Motor neuron (in vitro differentiated cells): ENCODE measurements around the gene AFAP1. TPM values are rescaled to one million over a fixed set of nuclear protein-coding genes. Genes with fewer than 3 reads are reported as not detected.

ENCODE experiments used
- ATAC-seq, 8 experiments: fragments of 200-7000 bp; cut with Tn5 transposase; replicated peaks in 6 of 8; 2 replicates each; pipeline ENCODE4 v1.8.0; 2021; ENCODE audit warnings: mild to moderate bottlenecking in 8 of 8, moderate library complexity in 8 of 8
- H3K27ac ChIP-seq, 2 donors: fragments of 250-450 bp; sonication (Bioruptor Pico); 2 replicates each; pipeline ENCODE4 v1.9.0; 2021; ENCODE audit warnings: antibody characterized with exemption in 2 of 2, mild to moderate bottlenecking in 2 of 2, moderate library complexity in 1 of 2
- H3K4me1 ChIP-seq, 2 donors: fragments of 250-450 bp; sonication (Bioruptor Pico); replicated peaks in 1 of 2; 2 replicates each; pipeline ENCODE4 v1.6.1; 2021; ENCODE audit warnings: antibody characterized with exemption in 2 of 2, mild to moderate bottlenecking in 2 of 2, moderate library complexity in 1 of 2
- H3K4me3 ChIP-seq, 5 donors: fragments of 250-450 bp; sonication (Bioruptor Pico); 2 replicates each; pipeline ENCODE4 v1.9.0; 2021; ENCODE audit warnings: antibody characterized with exemption in 5 of 5, mild to moderate bottlenecking in 5 of 5, moderate library complexity in 4 of 5
- WGBS, 10 experiments: fragments of 450-650 bp; shearing (Covaris generic); methylation state at CpG; one replicate each; pipeline ENCODE4 v1.0.0; 2022; 5-methylcytosine and 5-hydroxymethylcytosine counted together
- in situ Hi-C, 9 experiments: fragments of 400-800 bp; cut with MboI; loops; one replicate each; pipeline ENCODE4 v1.15.0; 2021; ENCODE audit warnings: low sequenced_read_pairs in 9 of 9, low pct_unique_long_range_greater_than_20kb in 2 of 9; ENCODE audit not compliant: unreplicated experiment in 9 of 9
- total RNA-seq, 8 experiments: library from RNA; unstranded; fragments of 300-600 nt; gene quantifications; 2 replicates each; pipeline versions ENCODE4 v1.2.3 to v1.2.4, GENCODE V29; 2022

AFAP1 gene
- total RNA-seq, 8 experiments from 2014 or later, result 25.1 to 209 (median 41.4) TPM

- no peak for ATAC-seq
- in situ Hi-C loops, result no loop called here
- Histone ChIP-seq H3K4me1 (peaks cover 0 to 21% of the 10 kb centered on the region in 2 donors), H3K4me3 (no peak overlapping the region), H3K27ac (no peak overlapping the region)
- 42 to 100% (median 94%) methylated on average over 3 to 11 of the region's 11 CpGs for WGBS, 10 experiments
Measured at GRCh38 chr4:7826909-7827306, 112.8 kb downstream of the AFAP1 start.

- Histone ChIP-seq H3K27ac (no peak overlapping the region), H3K4me1 (peaks cover 0 to 21% of the 10 kb centered on the region in 2 donors), H3K4me3 (no peak overlapping the region)
- no peak for ATAC-seq
- in situ Hi-C loops, result no loop called here
- 56 to 100% (median 81%) methylated on average over 1 to 8 of the region's 12 CpGs; no CpG with 5 or more reads in 1 of the 10 experiments for WGBS, 10 experiments
Measured at GRCh38 chr4:7826176-7826908, 113.3 kb downstream of the AFAP1 start.

- Histone ChIP-seq H3K27ac (no peak overlapping the region), H3K4me1 (peaks cover 1 to 22% of the 10 kb centered on the region in 2 donors), H3K4me3 (no peak overlapping the region)
- in situ Hi-C loops, result loop anchor here in 5 of 9 experiments (25.0 kb wide), 2 partner anchors 113 to 163 kb away; partner anchors contain the start of gene AFAP1 (in 1 of the 5)
- 7 to 100% (median 79%) methylated on average over 1 to 5 of the region's 5 CpGs for WGBS, 10 experiments
- ATAC-seq, result no peak
Measured at GRCh38 chr4:7824218-7824617, 115.4 kb downstream of the AFAP1 start.

- in situ Hi-C loops, result loop anchor here in 5 of 9 experiments (25.0 kb wide), 2 partner anchors 114 to 164 kb away; partner anchors contain the start of gene AFAP1 (in 1 of the 5)
- no peak overlapping the region for H3K4me3 ChIP-seq
- peak in 6 of 8 experiments; percentile 12 to 51 (median 38) for ATAC-seq
- 20 to 78% (median 51%) methylated on average over 1 to 7 of the region's 9 CpGs; no CpG with 5 or more reads in 2 of the 10 experiments for WGBS, 10 experiments
- H3K4me1 ChIP-seq, result peaks cover 9 to 30% of the 10 kb centered on the region in 2 donors
- peak overlapping the region in 1 of 2 donors; percentile 11 for H3K27ac ChIP-seq
Measured at GRCh38 chr4:7823416-7823824, 116.2 kb downstream of the AFAP1 start.

GRCh38 chr4:7822877-7823276, 116.8 kb downstream of the AFAP1 start:
- peaks cover 9 to 36% of the 10 kb centered on the region in 2 donors for H3K4me1 ChIP-seq
- H3K27ac ChIP-seq, result no peak overlapping the region
- in situ Hi-C loops, result loop anchor here in 5 of 9 experiments (25.0 kb wide), 2 partner anchors 114 to 164 kb away; partner anchors contain the start of gene AFAP1 (in 1 of the 5)
- no peak overlapping the region for H3K4me3 ChIP-seq
- WGBS, 10 experiments, result 19 to 100% (median 52%) methylated on average over 1 to 4 of the region's 4 CpGs
- peak in 2 of 8 experiments; percentile 25 to 30 for ATAC-seq

- H3K4me1 ChIP-seq, result peaks cover 12 to 39% of the 10 kb centered on the region in 2 donors
- no peak for ATAC-seq
- H3K4me3 ChIP-seq, result no peak overlapping the region
- in situ Hi-C loops, result loop anchor here in 5 of 9 experiments (25.0 kb wide), 2 partner anchors 115 to 165 kb away; partner anchors contain the start of gene AFAP1 (in 1 of the 5)
- whole genome bisulfite sequencing, 10 experiments, result 31 to 95% (median 79%) methylated on average over 3 to 6 of the region's 6 CpGs
- H3K27ac ChIP-seq, result no peak overlapping the region
Measured at GRCh38 chr4:7822137-7822505, 117.5 kb downstream of the AFAP1 start.

- H3K27ac ChIP-seq, result no peak overlapping the region
- WGBS, 10 experiments, result 48 to 100% (median 78%) methylated on average over 1 to 11 of the region's 11 CpGs
- no peak overlapping the region for H3K4me3 ChIP-seq
- H3K4me1 ChIP-seq, result peaks cover 12 to 39% of the 10 kb centered on the region in 2 donors
- ATAC-seq, result no peak
- in situ Hi-C loops, result loop anchor here in 5 of 9 experiments (25.0 kb wide), 2 partner anchors 116 to 166 kb away; partner anchors contain the start of gene AFAP1 (in 1 of the 5)
Measured at GRCh38 chr4:7821245-7822136, 118.2 kb downstream of the AFAP1 start.

- in situ Hi-C loops, result loop anchor here in 5 of 9 experiments (25.0 kb wide), 2 partner anchors 117 to 167 kb away; partner anchors contain the start of gene AFAP1 (in 1 of the 5)
- WGBS, 10 experiments, result 63 to 100% (median 90%) methylated on average over 1 to 11 of the region's 11 CpGs; no CpG with 5 or more reads in 1 of the 10 experiments
- H3K4me1 ChIP-seq, result peaks cover 12 to 43% of the 10 kb centered on the region in 2 donors
- no peak for ATAC-seq
- H3K27ac ChIP-seq, result no peak overlapping the region
- H3K4me3 ChIP-seq, result no peak overlapping the region
Measured at GRCh38 chr4:7820031-7820818, 119.4 kb downstream of the AFAP1 start.

GRCh38 chr4:7819446-7819845, 120.2 kb downstream of the AFAP1 start:
- 79 to 100% (median 90%) methylated on average over 2 to 9 of the region's 9 CpGs for WGBS, 10 experiments
- in situ Hi-C loops, result loop anchor here in 5 of 9 experiments (25.0 kb wide), 2 partner anchors 118 to 168 kb away; partner anchors contain the start of gene AFAP1 (in 1 of the 5)
- H3K4me3 ChIP-seq, result no peak overlapping the region
- H3K27ac ChIP-seq, result no peak overlapping the region
- ATAC-seq, result no peak
- H3K4me1 ChIP-seq, result peaks cover 12 to 40% of the 10 kb centered on the region in 2 donors

GRCh38 chr4:7818399-7818911, 121.2 kb downstream of the AFAP1 start:
- in situ Hi-C loops, result loop anchor here in 5 of 9 experiments (25.0 kb wide), 2 partner anchors 119 to 169 kb away; partner anchors contain the start of gene AFAP1 (in 1 of the 5)
- peak overlapping the region in 1 of 2 donors; percentile 18 for H3K27ac ChIP-seq
- no peak overlapping the region for H3K4me3 ChIP-seq
- peak in 6 of 8 experiments; percentile 11 to 85 (median 74) for ATAC-seq
- peaks cover 12 to 31% of the 10 kb centered on the region in 2 donors for H3K4me1 ChIP-seq
- WGBS, 10 experiments, result 65 to 100% (median 81%) methylated on average over 1 to 5 of the region's 5 CpGs; no CpG with 5 or more reads in 3 of the 10 experiments

GRCh38 chr4:7817877-7818398, 121.7 kb downstream of the AFAP1 start:
- 26 to 83% (median 73%) methylated on average over 2 to 5 of the region's 6 CpGs; no CpG with 5 or more reads in 3 of the 10 experiments for WGBS, 10 experiments

More at GRCh38 chr4:7817877-7818398, 121.7 kb downstream of the AFAP1 start:
- H3K4me3 ChIP-seq, result no peak overlapping the region
- ATAC-seq, result peak in 3 of 8 experiments; percentile 17 to 20 (median 20)
- peaks cover 12 to 26% of the 10 kb centered on the region in 2 donors for H3K4me1 ChIP-seq
- peak overlapping the region in 1 of 2 donors; percentile 18 for H3K27ac ChIP-seq
- in situ Hi-C loops, result loop anchor here in 5 of 9 experiments (25.0 kb wide), 2 partner anchors 119 to 169 kb away; partner anchors contain the start of gene AFAP1 (in 1 of the 5)
